ENCODE data around the gene CMBL.
A peak's percentile ranks its signal among the peaks of the same experiment; 100 is the strongest.

DNA sequence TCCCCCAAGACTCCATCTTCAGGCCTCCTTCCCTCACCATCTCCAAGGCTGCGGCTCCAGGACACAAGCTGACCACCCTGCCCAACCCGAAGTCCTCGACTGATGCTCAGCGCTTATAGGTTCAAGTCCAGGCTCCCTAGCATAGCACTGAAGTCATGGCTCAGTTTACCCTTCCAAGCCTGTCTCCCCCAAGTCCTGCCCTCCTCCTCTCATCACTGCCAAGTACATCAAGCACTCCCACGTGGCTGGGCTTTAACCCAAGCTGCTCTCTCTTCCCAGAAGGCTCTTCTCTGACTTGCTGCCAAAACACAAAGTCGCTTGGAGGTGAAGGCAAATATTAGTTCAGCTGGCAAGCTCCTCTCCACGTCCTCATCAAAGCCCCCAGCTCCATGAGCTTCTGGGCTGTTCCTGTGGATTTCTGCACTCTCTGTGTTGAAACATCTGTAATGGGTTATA lies 23.7 kb upstream of the CMBL start:
- TF ChIP-seq, protein P1, sequence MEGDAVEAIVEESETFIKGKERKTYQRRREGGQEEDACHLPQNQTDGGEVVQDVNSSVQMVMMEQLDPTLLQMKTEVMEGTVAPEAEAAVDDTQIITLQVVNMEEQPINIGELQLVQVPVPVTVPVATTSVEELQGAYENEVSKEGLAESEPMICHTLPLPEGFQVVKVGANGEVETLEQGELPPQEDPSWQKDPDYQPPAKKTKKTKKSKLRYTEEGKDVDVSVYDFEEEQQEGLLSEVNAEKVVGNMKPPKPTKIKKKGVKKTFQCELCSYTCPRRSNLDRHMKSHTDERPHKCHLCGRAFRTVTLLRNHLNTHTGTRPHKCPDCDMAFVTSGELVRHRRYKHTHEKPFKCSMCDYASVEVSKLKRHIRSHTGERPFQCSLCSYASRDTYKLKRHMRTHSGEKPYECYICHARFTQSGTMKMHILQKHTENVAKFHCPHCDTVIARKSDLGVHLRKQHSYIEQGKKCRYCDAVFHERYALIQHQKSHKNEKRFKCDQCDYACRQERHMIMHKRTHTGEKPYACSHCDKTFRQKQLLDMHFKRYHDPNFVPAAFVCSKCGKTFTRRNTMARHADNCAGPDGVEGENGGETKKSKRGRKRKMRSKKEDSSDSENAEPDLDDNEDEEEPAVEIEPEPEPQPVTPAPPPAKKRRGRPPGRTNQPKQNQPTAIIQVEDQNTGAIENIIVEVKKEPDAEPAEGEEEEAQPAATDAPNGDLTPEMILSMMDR (IDR thresholded peaks at IDR 0.05): peak in 1 of 6 experiments; percentile 1
- TF ChIP-seq POLR2A (IDR thresholded peaks at IDR 0.05): peak in 1 of 2 donors; percentile 37

All from thyroid gland (tissue), 4 donors.